IPS-20b (cell line): ENCODE results near the gene SRP54.
A peak's percentile ranks its signal among the peaks of the same experiment; 100 is the strongest.
"Not testable (repeated sequence)": the region's sequence is repeated elsewhere in the genome, so short reads cannot be mapped to it uniquely, and the experiment has no call there.

Experiments used
- H3K27ac ChIP-seq: one replicate; pipeline ENCODE4 v1.5.1; 2013; ENCODE audit warnings: low read length
- H3K27me3 ChIP-seq: 2 replicates; pipeline ENCODE4 v1.6.1; 2013; ENCODE audit warnings: mild to moderate bottlenecking, low read length, inconsistent platforms; ENCODE audit not compliant: insufficient read depth
- H3K36me3 ChIP-seq: 2 replicates; pipeline ENCODE4 v1.6.1; 2013; ENCODE audit warnings: low read depth, mild to moderate bottlenecking, inconsistent platforms, low read length, moderate library complexity; ENCODE audit not compliant: insufficient read depth
- H3K4me1 ChIP-seq: 2 replicates; pipeline ENCODE4 v1.6.1; 2013; ENCODE audit warnings: mild to moderate bottlenecking, control low read depth, inconsistent platforms, low read length, moderate library complexity; ENCODE audit not compliant: insufficient read depth
- H3K4me3 ChIP-seq: 2 replicates; pipeline ENCODE4 v1.5.1; 2013; ENCODE audit warnings: mild to moderate bottlenecking, low read length, inconsistent platforms
- H3K9ac ChIP-seq: 2 replicates; pipeline ENCODE4 v1.6.1; 2013; ENCODE audit warnings: low read depth, mild to moderate bottlenecking, inconsistent platforms, low read length, moderate library complexity
- H3K9me3 ChIP-seq: 2 replicates; pipeline ENCODE4 v1.6.1; 2013; ENCODE audit warnings: mild to moderate bottlenecking, low read depth, low read length, inconsistent platforms; ENCODE audit not compliant: insufficient read depth

SRP54 gene

DNA sequence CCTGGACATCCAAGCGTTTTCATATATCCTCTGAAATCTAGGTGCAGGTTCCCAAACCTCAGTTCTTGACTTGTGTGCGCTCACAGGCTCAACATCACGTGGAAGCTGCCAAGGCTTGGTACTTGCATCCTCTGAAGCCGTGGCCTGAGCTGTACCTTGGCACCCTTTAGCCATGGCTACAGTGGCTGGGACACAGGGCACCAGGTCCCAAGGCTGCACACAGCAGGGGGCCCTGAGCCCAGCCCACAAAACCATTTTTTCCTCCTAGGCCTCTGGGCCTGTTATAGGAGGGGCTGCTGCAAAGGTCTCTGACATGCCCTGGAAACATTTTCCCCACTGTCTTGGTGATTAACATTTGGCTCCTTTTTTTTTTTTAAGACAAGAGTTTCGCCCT is 51.6 kb downstream of the SRP54 start:
- Histone ChIP-seq H3K9me3 (peaks cover 24% of the 10 kb centered on the region), H3K4me3 (no peak overlapping the region), H3K4me1 (no peaks in the 10 kb centered on the region), H3K27me3 (no peaks in the 10 kb centered on the region), H3K36me3 (peaks cover 24% of the 10 kb centered on the region), H3K9ac (no peak overlapping the region), H3K27ac (no peak overlapping the region)

DNA sequence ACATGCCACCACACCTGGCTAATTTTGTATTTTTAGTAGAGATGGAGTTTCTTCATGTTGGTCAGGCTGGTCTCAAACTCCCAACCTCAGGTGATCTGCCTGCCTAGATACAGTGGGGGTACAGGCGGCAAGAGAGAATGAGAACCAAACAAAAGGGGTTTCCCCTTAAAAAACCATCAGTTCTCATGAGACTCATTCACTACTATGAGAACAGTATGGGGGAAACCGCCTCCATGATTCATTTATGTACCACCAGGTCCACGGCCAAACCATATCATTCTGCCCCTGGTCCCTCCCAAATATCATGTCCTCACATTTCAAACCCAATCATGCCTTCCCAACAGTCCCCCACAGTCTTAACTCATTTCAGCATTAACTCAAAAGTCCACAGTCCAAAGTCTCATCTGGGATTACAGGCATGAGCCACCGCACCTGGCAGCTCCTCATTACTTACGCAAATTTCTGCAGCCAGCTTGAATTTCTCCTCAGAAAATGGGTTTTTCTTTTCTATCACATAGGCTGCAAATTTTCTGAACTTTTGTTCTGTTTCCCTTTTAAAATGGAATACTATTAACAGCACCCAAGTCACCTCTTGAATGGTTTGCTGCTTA is 52.3 kb downstream of the SRP54 start:
- H3K27me3 ChIP-seq, H3K4me1 ChIP-seq, H3K27ac ChIP-seq, H3K9ac ChIP-seq, H3K4me3 ChIP-seq: not testable (repeated sequence)
- Histone ChIP-seq H3K9me3 (peaks cover 24% of the 10 kb centered on the region), H3K36me3 (peaks cover 21% of the 10 kb centered on the region; the same call in 1 of the 2 replicates)

DNA sequence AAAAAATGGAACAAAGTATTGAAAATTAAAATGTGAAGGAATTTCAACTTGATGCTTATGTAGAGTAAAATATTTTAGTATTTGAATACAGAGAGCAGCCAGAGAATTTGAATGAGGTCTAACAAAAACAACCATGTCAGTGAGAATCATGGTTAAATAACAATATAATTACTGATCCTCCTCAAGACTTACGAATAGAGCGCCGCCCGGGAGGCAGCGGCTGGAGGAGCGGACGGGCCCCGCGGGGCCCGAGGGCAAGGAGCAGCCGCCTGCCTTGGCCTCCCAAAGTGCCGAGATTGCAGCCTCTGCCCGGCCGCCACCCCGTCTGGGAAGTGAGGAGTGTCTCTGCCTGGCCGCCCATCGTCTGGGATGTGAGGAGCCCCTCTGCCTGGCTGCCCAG is 55.5 kb downstream of the SRP54 start:
- H3K4me3 ChIP-seq, H3K27ac ChIP-seq, H3K4me1 ChIP-seq, H3K9ac ChIP-seq, H3K27me3 ChIP-seq, H3K36me3 ChIP-seq: not testable (repeated sequence)
- H3K9me3 ChIP-seq = peaks cover 23% of the 10 kb centered on the region

DNA sequence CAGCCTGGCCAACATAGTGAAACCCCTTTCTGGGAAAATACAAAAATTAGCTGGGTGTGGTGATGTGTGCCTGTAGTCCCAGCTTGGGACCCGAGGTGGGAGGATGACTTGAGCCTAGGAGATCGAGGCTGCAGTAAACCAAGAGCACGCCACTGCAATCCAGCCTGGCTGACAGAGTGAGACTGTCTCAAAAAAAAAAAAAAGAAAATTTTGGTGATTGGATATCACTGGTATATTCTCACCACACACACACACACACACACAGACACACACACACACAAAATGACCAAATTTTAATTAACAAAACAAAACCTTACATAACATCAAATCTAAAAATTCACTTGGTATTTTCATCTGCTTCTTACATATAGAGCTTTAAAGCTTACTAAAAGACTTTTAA is 59.8 kb downstream of the SRP54 start:
- Histone ChIP-seq H3K4me3 (no peak overlapping the region), H3K36me3 (no peaks in the 10 kb centered on the region), H3K27me3 (no peaks in the 10 kb centered on the region), H3K9ac (no peak overlapping the region), H3K4me1 (no peaks in the 10 kb centered on the region), H3K9me3 (peaks cover 3% of the 10 kb centered on the region; the same call in 1 of the 2 replicates), H3K27ac (no peak overlapping the region)

DNA sequence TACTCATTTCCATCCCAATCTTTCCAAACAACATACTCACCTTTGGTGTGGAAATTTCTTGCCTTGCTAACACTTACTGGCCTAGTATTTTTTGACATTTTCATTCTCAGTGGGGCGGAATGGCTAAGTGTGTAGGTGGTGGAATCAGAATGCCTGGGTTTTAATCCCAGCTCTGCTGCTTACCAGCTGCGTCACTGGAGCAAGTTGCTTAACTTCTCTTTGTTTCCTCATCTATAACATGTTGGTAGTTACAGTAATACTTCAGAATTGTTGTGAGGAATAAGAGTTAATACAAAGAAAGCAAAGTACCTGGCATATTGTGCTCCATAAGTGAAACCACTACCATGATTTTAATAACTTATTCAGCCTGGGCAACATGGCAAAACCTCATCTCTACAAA is 60.3 kb downstream of the SRP54 start:
- no peaks in the 10 kb centered on the region for H3K36me3 ChIP-seq
- no peaks in the 10 kb centered on the region for H3K27me3 ChIP-seq
- H3K4me3 ChIP-seq = no peak overlapping the region
- no peak overlapping the region for H3K27ac ChIP-seq
- H3K9me3 ChIP-seq = no peaks in the 10 kb centered on the region
- no peaks in the 10 kb centered on the region for H3K4me1 ChIP-seq
- H3K9ac ChIP-seq = no peak overlapping the region

DNA sequence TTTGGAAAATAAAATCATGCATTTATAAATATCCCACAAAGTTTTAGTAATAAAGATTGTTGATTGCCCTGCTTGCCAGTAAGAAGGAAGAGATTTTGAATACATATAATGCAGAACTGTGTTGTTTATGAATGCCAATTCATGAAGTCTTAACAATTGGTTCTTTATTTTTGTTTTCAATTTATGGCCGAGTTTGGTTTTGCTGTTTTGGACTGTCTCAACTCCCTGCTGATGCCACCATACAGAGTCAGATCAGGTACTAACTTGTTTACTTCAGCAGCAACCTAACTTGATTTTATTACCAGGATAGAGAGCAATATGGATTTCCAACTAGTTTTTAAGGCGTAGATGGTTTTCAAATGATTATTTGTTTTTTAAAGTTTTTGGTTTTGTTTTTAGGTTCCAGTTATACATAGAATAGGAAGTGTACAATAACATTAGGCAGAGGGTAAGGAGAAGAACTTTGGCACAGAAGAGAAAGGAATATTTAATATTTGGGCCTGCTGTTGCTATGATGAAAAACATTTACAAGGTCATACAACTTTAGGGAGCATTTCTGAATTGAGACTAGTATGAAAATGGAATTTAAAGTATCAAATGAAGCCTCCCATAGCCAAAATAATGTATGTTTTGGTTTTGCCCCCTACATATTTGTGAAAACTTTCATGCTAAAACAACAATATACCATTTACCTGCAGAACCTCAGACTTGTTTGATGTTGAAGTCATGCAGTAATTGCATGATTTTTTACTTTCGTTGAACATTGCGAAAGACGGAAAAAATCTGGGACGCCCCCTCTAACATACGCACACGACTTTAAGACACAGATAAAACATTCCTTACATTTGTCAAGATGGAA is 62.4 kb downstream of the SRP54 start:
- Histone ChIP-seq H3K27ac (peak overlapping the region; percentile 40), H3K9me3 (no peaks in the 10 kb centered on the region), H3K4me3 (peak overlapping the region; percentile 89), H3K9ac (peak overlapping the region; percentile 83), H3K27me3 (no peaks in the 10 kb centered on the region), H3K4me1 (no peaks in the 10 kb centered on the region), H3K36me3 (no peaks in the 10 kb centered on the region)

DNA sequence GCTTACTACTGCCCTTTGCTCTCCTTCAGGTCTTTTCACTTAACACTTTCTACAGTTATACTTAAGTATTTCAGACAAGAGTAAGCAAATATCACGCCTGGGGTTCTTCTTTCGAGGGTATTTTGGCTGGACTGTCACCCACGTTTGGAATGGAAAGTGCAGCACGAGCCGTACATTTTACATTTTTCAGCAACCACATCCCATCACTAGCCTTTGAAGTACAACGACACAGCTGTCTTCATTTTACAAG is 62.9 kb downstream of the SRP54 start:
- Histone ChIP-seq H3K27me3 (no peaks in the 10 kb centered on the region), H3K9ac (peak overlapping the region; percentile 83), H3K27ac (peak overlapping the region; percentile 40)

DNA sequence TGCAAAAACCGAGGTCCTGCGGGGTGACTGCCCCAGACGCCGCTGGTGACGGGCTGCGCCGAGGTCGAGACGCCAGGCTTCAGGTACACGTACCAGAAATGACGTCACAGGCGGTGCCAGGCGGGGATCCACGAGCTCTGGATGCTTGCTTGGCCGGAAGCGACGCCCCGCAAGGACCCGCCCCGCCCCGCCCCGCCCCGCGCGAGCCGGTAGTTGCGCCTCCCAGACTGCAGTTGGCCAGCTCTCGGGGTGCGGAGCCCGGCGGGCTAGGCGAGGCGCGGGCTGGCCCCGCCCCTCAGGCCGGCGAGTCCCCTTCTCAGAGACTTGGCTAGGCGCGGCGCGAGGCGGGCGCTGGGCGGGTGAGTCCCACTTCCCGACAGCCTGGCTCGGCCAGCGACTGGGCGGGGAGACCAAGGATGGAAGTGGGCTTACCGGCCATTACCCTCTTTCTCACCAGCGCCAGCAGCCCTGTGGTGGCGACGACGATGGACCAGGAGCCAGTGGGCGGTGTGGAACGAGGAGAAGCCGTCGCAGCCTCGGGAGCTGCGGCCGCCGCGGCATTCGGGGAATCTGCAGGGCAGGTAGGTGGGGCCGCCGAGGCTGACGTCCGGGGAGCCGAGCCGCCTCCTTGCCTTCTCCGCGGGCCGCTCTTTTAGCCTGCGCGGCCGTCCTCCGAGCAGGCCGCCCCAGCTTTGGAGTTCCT is 63.4 kb downstream of the SRP54 start, which contains the start of gene FAM177A1:
Gene FAM177A1 (plus strand): TSS at position 225 of the 703 bp plus-strand sequence. CDS start 192 bp downstream, at position 417.
- Histone ChIP-seq H3K27ac (peak within 1 kb of the TSS; percentile 40), H3K27me3 (no peaks in the 10 kb centered on the region), H3K4me1 (no peaks in the 10 kb centered on the region), H3K9ac (peak within 1 kb of the TSS; percentile 91), H3K36me3 (no peaks in the 10 kb centered on the region), H3K9me3 (no peaks in the 10 kb centered on the region), H3K4me3 (peak within 1 kb of the TSS; percentile 89)

More for the DNA sequence above, 62.9 kb downstream of the SRP54 start:
- Histone ChIP-seq H3K4me1 (no peaks in the 10 kb centered on the region), H3K36me3 (no peaks in the 10 kb centered on the region), H3K4me3 (peak overlapping the region; percentile 89), H3K9me3 (no peaks in the 10 kb centered on the region)

DNA sequence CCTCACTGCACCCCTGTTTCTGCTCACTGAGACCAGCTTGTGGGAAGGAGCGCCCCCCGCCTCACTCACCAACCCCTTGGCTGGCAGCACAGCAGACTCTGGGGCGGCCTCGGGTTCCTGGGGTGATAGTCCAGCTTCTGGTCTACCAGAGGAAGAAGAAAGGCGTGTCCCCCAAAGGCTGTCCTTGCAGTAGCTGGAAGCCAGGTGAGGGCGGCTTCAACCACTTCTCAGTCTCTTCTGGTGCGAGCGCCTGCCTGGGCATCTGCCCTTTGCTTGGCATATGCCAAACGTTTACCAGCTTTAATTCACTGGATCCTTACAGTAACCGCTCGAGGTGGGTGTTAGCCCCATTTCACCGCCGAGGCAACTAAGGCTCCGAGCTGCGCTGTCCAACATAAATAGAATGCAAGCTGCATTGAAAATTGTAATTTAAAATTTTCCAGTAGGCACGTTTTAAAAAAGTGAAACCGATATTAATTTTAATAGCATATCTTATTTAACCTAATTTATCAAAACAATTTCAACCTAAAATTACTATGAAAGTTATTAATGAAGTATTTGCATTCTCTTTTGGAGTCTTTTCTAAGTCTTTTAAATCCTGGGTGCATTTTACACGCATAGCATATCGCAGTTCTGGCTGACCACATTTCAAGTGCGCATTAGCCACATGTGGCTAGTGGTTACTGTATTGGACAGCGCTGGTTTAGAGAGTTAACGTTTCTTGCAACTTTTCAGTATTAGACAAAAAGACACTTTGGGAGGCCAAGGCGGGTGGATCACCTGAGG is 64.2 kb downstream of the SRP54 start:
- Histone ChIP-seq H3K36me3 (0 out of 2 replicates have a peak, but pooled peaks cover 6% of the 10 kb centered on the region), H3K4me1 (no peaks in the 10 kb centered on the region), H3K9me3 (no peaks in the 10 kb centered on the region), H3K27me3 (no peaks in the 10 kb centered on the region), H3K9ac (peak overlapping the region; percentile 91), H3K27ac (no peak overlapping the region), H3K4me3 (peak overlapping the region; percentile 87)

DNA sequence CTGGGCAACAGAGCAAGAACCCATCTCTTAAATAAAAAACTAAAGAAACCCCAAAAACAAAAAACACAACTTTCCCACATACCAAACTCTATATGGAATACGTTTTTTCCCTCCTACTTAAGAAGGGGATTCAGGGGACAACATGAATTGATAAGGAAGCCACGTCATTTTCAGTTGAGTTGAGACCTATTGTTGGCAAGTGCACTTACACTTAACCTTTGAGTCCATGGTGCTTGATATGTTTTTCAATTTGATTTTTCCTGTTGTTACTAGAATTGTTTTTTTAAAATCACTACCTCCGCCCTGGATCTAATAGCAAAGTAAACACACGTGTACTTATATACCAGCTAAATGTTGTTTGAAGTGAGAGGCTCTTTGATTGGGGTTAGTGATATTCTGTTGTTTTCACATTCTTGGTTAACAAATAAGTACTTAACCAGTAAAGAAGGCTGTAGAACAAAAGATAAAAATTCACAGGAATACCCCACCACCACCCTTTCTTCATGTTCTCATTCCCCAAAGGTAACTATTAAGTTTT is 65.3 kb downstream of the SRP54 start:
- Histone ChIP-seq H3K4me3 (no peak overlapping the region), H3K9me3 (no peaks in the 10 kb centered on the region), H3K9ac (no peak overlapping the region), H3K27me3 (no peaks in the 10 kb centered on the region), H3K4me1 (no peaks in the 10 kb centered on the region), H3K36me3 (0 out of 2 replicates have a peak, but pooled peaks cover 6% of the 10 kb centered on the region), H3K27ac (no peak overlapping the region)

DNA sequence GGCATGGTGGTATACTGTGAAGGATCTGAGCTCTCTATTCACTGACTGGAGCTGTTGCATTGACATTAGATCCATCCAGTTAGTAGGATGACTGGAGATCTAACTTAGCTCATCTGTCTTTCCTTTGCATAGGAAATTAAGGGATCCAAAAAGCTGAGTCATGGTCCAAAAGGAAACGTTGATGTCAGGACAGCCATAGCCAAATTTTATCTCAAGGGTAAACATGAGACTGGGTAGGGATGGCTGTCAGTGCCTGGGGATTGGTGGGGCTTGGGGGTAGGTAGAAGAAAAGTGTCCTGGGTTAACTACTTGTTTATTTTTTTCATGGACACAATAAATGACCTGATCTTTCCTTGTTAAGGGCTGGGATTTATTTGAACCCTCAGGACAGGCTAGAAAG is 67.9 kb downstream of the SRP54 start:
- H3K36me3 ChIP-seq = 0 out of 2 replicates have a peak, but pooled peaks cover 6% of the 10 kb centered on the region
- no peak overlapping the region for H3K27ac ChIP-seq
- H3K9me3 ChIP-seq = no peaks in the 10 kb centered on the region
- H3K27me3 ChIP-seq = no peaks in the 10 kb centered on the region
- H3K4me3 ChIP-seq = no peak overlapping the region
- H3K9ac ChIP-seq = no peak overlapping the region
- H3K4me1 ChIP-seq = no peaks in the 10 kb centered on the region
